CD4-positive, CD25-positive, alpha-beta regulatory T cell (primary cell): Measurements from ENCODE around the gene ELAC1. TPM values are rescaled to one million over a fixed set of nuclear protein-coding genes. Genes with fewer than 3 reads are reported as not detected.
"Not testable (repeated sequence)": the region's sequence is repeated elsewhere in the genome, so short reads cannot be mapped to it uniquely, and the experiment has no call there.

Source experiments
- ATAC-seq, 2 donors: fragments of 150-1000 bp; cut with Tn5 transposase; one replicate each; pipeline ENCODE4 v1.10.0; 2021; ENCODE audit warnings: low read depth in 2 of 2, moderate number of reproducible peaks in 2 of 2, moderate library complexity in 1 of 2
- DNase-seq, 3 donors: peaks; one replicate each; pipeline versions ENCODE4 v3.0.0 to v3.0.0-alpha.2; 2012 to 2022; ENCODE audit warnings: mixed read lengths in 1 of 3
- H3K27ac ChIP-seq: one replicate; pipeline ENCODE4 v1.7.0; 2013; ENCODE audit warnings: mild to moderate bottlenecking, low read length; ENCODE audit not compliant: insufficient read depth, poor library complexity, severe bottlenecking
- H3K27me3 ChIP-seq: one replicate; pipeline ENCODE4 v1.7.0; 2013; ENCODE audit warnings: low read length; ENCODE audit not compliant: control insufficient read depth, insufficient read depth
- H3K36me3 ChIP-seq: one replicate; pipeline ENCODE4 v1.7.0; 2013; ENCODE audit warnings: mild to moderate bottlenecking, low read length, moderate library complexity; ENCODE audit not compliant: control insufficient read depth, insufficient read depth
- H3K4me1 ChIP-seq: 2 replicates; pipeline ENCODE4 v1.7.0; 2013; ENCODE audit warnings: mild to moderate bottlenecking, low read length; ENCODE audit not compliant: insufficient read depth, control insufficient read depth, poor library complexity, severe bottlenecking
- H3K4me3 ChIP-seq: one replicate; pipeline ENCODE4 v1.7.0; 2013; ENCODE audit warnings: low read depth, mild to moderate bottlenecking, low read length, moderate library complexity
- H3K9me3 ChIP-seq, 2 experiments: 1 replicate in 1 of 2; 2 replicates in 1 of 2; pipeline ENCODE4 v1.7.0; 2013; ENCODE audit warnings: low read length in 2 of 2, mild to moderate bottlenecking in 1 of 2, moderate library complexity in 1 of 2; ENCODE audit not compliant: control insufficient read depth in 2 of 2
- H3K27ac Mint-ChIP-seq, 3 donors: one replicate each; pipeline ENCODE4 v1.8.0; 2020 to 2022; ENCODE audit warnings: mild to moderate bottlenecking in 3 of 3, mixed read lengths in 3 of 3, moderate library complexity in 2 of 3
- H3K27me3 Mint-ChIP-seq: one replicate; pipeline ENCODE4 v1.8.0; 2022; ENCODE audit warnings: mild to moderate bottlenecking, mixed read lengths
- H3K36me3 Mint-ChIP-seq: one replicate; pipeline ENCODE4 v1.8.0; 2020; ENCODE audit warnings: mixed read lengths
- H3K4me1 Mint-ChIP-seq, 4 donors: one replicate each; pipeline ENCODE4 v1.8.0; 2020 to 2022; ENCODE audit warnings: mixed read lengths in 4 of 4, mild to moderate bottlenecking in 1 of 4
- H3K4me3 Mint-ChIP-seq, 4 donors: one replicate each; pipeline ENCODE4 v1.8.0; 2020 to 2022; ENCODE audit warnings: mild to moderate bottlenecking in 4 of 4, mixed read lengths in 4 of 4, moderate library complexity in 3 of 4
- H3K9me3 Mint-ChIP-seq, 7 donors: one replicate each; pipeline ENCODE4 v1.8.0; 2020 to 2022; ENCODE audit warnings: mixed read lengths in 7 of 7, mild to moderate bottlenecking in 3 of 7, moderate library complexity in 2 of 7
- polyA plus RNA-seq, 4 donors: library from polyadenylated mRNA; unstranded; fragments of 300-500 nt; fragmentation: Illumina TruSeq; gene quantifications; one replicate each; pipeline ENCODE4 v1.2.3, GENCODE V29; 2021
- total RNA-seq: library from RNA; stranded (reverse); gene quantifications from one replicate; pipeline ENCODE4 v1.2.3, GENCODE V29; 2022

The ELAC1 gene
- total and polyA plus RNA-seq, 5 donors from 2014 or later, result 5.9 to 23.0 (median 18.6) TPM

DNA sequence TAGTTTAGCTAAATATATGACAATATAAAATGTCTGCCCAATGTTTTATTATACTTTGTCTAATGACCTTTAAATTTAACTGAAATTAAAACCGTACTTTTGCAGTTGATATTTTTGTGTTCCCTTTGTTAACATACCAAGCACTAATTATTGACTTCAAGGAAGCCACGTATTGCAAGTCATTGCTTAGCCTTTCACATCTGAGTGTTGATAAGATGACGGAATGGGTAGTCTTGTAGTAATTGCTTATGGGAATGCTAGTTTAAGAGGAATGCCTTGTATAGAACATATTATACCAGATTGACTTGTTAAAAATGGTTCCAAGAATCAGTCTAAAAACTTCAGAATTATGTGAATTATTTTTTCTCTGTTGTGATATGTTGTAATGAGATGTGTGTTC lies 14.0 kb upstream of the ELAC1 start:
- no peaks in the 10 kb centered on the region for H3K27me3 Mint-ChIP-seq
- Histone ChIP-seq H3K4me1 (no peaks in the 10 kb centered on the region), H3K27ac (no peak overlapping the region), H3K27me3 (no peaks in the 10 kb centered on the region), H3K4me3 (no peak overlapping the region), H3K9me3 (no peaks in the 10 kb centered on the region), H3K36me3 (no peaks in the 10 kb centered on the region)
- no peak overlapping the region for H3K4me3 Mint-ChIP-seq
- H3K4me1 Mint-ChIP-seq, result no peaks in the 10 kb centered on the region
- no peak overlapping the region for H3K27ac Mint-ChIP-seq
- no peaks in the 10 kb centered on the region for H3K36me3 Mint-ChIP-seq
- H3K9me3 Mint-ChIP-seq, result peaks cover 0 to 3% (median 0%) of the 10 kb centered on the region in 7 donors
- DNase-seq (no peak), ATAC-seq (no peak)

DNA sequence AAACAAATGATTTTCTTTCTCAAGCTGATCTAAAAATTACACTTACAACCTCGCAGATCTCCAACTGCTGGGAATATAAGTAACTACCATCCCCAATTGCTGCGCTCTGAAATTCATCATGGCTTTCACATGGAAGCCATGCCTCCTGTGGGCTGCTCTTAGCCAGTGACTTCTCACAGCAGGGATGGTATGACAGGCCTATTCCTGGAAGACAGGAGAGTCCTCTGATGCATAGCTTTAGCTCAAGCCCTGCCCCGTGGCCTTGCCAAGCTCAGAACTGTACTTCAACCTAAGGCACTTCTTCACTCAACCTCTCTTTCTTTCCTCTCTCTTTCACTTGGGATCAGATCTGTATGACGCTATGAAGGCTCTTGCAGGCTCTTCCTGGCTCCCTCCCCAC lies 12.6 kb upstream of the ELAC1 start:
- no peak for ATAC-seq
- Mint-ChIP-seq H3K4me3 (no peak overlapping the region), H3K27ac (peak overlapping the region in 1 of 3 donors; percentile 43)

DNA sequence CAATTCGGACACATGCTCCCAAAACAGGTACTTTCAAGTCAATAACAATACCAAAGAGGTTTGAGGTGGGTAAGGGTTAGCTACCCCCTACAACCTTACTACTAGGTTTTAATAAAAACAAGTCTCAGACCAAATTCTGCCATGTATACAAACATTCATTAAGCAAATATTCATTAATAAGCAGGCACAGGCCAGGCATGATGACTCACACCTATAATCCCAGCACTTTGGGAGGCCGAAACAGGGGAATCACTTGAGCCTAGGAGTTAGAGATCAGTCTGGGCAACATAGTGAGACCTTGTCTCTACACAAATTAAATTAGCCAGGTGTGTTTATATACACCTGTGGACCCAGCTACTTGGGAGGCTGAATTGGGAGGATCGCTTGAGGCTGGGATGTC lies 11.7 kb upstream of the ELAC1 start:
- no peak for ATAC-seq
- Histone ChIP-seq H3K27me3 (peaks cover 4% of the 10 kb centered on the region), H3K9me3 (peaks cover 5% of the 10 kb centered on the region in 2 experiments), H3K4me3 (no peak overlapping the region), H3K36me3 (no peaks in the 10 kb centered on the region), H3K27ac (no peak overlapping the region), H3K4me1 (no peaks in the 10 kb centered on the region)
- Mint-ChIP-seq H3K4me1 (no peaks in the 10 kb centered on the region), H3K27ac (no peak overlapping the region), H3K36me3 (peaks cover 3% of the 10 kb centered on the region), H3K9me3 (peaks cover 0 to 9% (median 5%) of the 10 kb centered on the region in 7 donors), H3K27me3 (no peaks in the 10 kb centered on the region), H3K4me3 (no peak overlapping the region)
- no peak for DNase-seq

More for the DNA sequence above, 12.6 kb upstream of the ELAC1 start:
- DNase-seq, result no peak
- H3K27me3 ChIP-seq, result no peaks in the 10 kb centered on the region
- H3K9me3 ChIP-seq, result no peaks in the 10 kb centered on the region
- no peaks in the 10 kb centered on the region for H3K27me3 Mint-ChIP-seq
- no peaks in the 10 kb centered on the region for H3K4me1 Mint-ChIP-seq
- H3K36me3 ChIP-seq, result no peaks in the 10 kb centered on the region
- no peak overlapping the region for H3K4me3 ChIP-seq
- no peaks in the 10 kb centered on the region for H3K36me3 Mint-ChIP-seq
- H3K9me3 Mint-ChIP-seq, result peaks cover 0 to 4% (median 0%) of the 10 kb centered on the region in 7 donors
- H3K4me1 ChIP-seq, result no peaks in the 10 kb centered on the region
- H3K27ac ChIP-seq, result no peak overlapping the region

DNA sequence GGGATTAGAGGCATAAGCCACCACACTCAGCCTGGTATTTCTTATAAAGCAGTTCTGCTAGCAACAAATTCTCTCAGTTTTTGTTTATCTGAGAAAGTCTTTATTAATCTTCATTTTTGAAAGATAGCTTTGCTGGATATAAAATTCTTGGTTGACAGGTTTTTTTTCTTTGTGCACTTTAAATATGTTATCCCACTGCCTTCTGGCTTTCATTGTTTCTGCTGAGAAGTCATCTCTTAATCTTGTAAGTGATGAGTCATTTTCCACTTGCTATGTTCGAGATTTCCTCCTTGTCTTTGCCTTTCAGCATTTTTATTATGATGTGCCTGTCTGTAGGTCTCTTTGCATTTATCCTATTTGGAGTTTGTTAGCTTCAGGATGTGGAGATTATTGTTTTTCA lies 5.9 kb upstream of the ELAC1 start:
- ATAC-seq (no peak), DNase-seq (no peak)
- Histone ChIP-seq H3K4me1 (no peaks in the 10 kb centered on the region), H3K4me3 (no peak overlapping the region), H3K27ac (no peak overlapping the region), H3K36me3 (no peaks in the 10 kb centered on the region), H3K27me3 (peaks cover 4% of the 10 kb centered on the region), H3K9me3 (peaks cover 22 to 33% of the 10 kb centered on the region in 2 experiments)
- no peak overlapping the region for H3K27ac Mint-ChIP-seq
- no peak overlapping the region for H3K4me3 Mint-ChIP-seq
- H3K4me1 Mint-ChIP-seq, result peaks cover 0 to 5% (median 0%) of the 10 kb centered on the region in 4 donors
- H3K27me3 Mint-ChIP-seq, result peaks cover 12% of the 10 kb centered on the region
- H3K9me3 Mint-ChIP-seq, result peaks cover 1 to 30% (median 17%) of the 10 kb centered on the region in 7 donors
- peaks cover 11% of the 10 kb centered on the region for H3K36me3 Mint-ChIP-seq

DNA sequence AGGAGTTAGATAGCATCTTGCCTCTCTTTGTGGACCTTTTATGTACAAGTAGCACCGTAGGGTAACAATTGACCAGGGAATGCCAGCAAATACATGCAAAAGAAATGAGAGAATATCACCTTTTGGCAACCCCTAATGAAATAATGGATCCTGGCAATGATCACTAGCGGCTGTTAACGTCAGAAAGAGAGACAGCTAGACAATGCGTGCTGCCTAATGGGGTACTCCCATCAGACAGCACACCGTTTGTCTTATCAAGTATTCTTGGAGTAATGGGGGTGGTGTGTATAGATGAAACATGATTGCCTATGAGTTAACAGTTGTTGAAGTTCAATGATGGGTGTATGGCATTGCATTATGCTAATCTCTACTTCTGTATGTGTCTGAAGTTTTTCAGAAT lies 1.6 kb downstream of the ELAC1 start:
- ATAC-seq (no peak), DNase-seq (no peak)
- Histone ChIP-seq H3K9me3 (no peaks in the 10 kb centered on the region), H3K4me1 (peaks cover 17% of the 10 kb centered on the region), H3K27ac (no peak overlapping the region), H3K4me3 (peak overlapping the region; percentile 83), H3K27me3 (no peaks in the 10 kb centered on the region), H3K36me3 (peaks cover 1% of the 10 kb centered on the region)
- peaks cover 16 to 38% (median 20%) of the 10 kb centered on the region in 4 donors for H3K4me1 Mint-ChIP-seq
- no peaks in the 10 kb centered on the region for H3K27me3 Mint-ChIP-seq
- peak overlapping the region; percentile 87 to 99 (median 96) for H3K4me3 Mint-ChIP-seq
- H3K9me3 Mint-ChIP-seq, result no peaks in the 10 kb centered on the region
- peak overlapping the region; percentile 15 to 96 (median 39) for H3K27ac Mint-ChIP-seq
- peaks cover under 1% of the 10 kb centered on the region for H3K36me3 Mint-ChIP-seq

DNA sequence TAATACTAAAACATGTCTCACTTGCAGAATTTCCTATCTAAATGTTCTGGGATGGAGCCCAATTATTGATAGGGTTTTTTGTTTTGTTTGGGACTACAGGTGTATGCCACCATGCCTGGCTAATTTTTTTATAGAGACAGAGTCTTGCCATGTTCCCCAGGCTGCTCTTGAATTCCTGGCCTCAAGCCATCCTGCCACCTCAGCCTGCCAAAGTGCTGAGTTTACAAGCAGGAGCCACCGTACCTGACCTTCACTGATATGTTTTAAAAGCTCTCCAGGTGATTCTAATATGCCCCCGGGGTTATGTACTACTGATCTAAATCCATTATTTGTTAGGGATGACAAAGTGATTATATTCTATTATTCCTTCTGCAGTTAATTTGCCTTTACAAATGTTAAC lies 2.2 kb downstream of the ELAC1 start:
- Histone ChIP-seq H3K27ac (no peak overlapping the region), H3K4me1 (peaks cover 17% of the 10 kb centered on the region), H3K4me3 (no peak overlapping the region), H3K27me3 (no peaks in the 10 kb centered on the region), H3K9me3 (no peaks in the 10 kb centered on the region), H3K36me3 (peaks cover 7% of the 10 kb centered on the region)
- DNase-seq (no peak), ATAC-seq (no peak)
- Mint-ChIP-seq H3K9me3 (no peaks in the 10 kb centered on the region), H3K36me3 (peaks cover 6% of the 10 kb centered on the region), H3K27ac (no peak overlapping the region), H3K4me1 (peaks cover 16 to 38% (median 22%) of the 10 kb centered on the region in 4 donors), H3K27me3 (no peaks in the 10 kb centered on the region), H3K4me3 (peak overlapping the region in 3 of 4 donors; percentile 28 to 54 (median 29))

DNA sequence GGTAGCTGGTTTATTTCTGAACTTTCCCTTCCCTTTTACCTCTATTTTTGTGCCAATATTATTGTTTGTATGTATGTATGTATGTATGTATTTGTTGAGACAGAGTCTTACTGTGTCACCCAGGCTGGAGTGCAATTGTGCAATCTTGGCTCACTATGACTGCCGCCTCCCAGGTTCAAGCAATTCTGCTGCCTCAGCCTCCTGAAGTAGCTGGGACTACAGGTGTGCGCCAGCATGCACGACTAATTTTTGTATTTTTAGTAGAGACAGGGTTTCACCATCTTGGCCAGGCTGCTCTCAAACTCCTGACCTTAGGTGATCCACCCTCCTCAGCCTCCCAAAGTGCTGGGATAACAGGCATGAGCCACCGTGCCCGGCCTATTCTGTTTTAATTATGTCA lies 4.6 kb downstream of the ELAC1 start:
- H3K4me3 ChIP-seq, H3K27me3 Mint-ChIP-seq, H3K9me3 Mint-ChIP-seq, DNase-seq, H3K4me3 Mint-ChIP-seq, H3K27ac ChIP-seq, ATAC-seq, H3K9me3 ChIP-seq, H3K27me3 ChIP-seq: not testable (repeated sequence)
- peaks cover 29% of the 10 kb centered on the region for H3K36me3 ChIP-seq
- H3K4me1 ChIP-seq, result peaks cover 15% of the 10 kb centered on the region
- Mint-ChIP-seq H3K27ac (peak overlapping the region in 1 of 3 donors; percentile 47), H3K36me3 (peaks cover 28% of the 10 kb centered on the region), H3K4me1 (peaks cover 26 to 37% (median 29%) of the 10 kb centered on the region in 4 donors)

DNA sequence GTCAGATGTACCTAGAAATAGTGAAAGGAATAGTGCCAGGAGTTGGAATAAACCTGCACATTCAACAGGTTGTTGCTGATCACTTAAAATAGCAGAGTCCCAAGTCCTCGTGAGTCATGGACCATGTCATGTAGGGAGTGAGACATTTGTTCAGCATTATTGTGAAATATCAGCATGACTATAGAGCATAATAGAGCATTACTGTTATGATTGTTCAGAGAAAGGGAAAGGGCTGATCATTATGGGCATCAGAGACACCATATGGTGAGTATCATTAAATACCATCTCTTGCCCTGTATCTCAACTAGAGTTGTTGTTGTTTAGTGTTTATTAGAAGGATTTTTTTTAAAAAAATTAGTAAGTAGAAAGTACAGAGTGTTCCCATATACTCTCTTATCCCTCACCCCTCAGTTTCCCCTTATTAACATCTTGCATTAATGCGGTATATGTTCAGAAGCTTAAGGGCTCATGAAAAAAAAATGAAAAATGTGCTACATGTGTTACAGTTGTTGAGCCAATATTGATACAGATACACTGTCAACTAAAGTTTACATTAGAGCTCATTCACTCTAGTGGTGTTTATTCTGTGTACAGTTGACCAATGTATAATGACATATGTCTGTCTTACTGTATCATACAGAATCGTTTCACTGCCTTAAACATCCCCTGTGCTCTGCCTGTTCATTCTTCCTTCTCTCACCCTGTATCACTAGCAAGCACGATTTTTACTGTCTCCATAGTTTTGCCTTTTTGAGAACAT lies 5.7 kb downstream of the ELAC1 start:
- no peak for ATAC-seq
- no peaks in the 10 kb centered on the region for H3K27me3 Mint-ChIP-seq

More for the DNA sequence above, 5.7 kb downstream of the ELAC1 start:
- H3K4me3 ChIP-seq, result no peak overlapping the region
- H3K9me3 Mint-ChIP-seq, result peaks cover 0 to 11% (median 4%) of the 10 kb centered on the region in 7 donors
- no peak overlapping the region for H3K4me3 Mint-ChIP-seq
- H3K4me1 Mint-ChIP-seq, result peaks cover 24 to 34% (median 31%) of the 10 kb centered on the region in 4 donors
- peak overlapping the region in 1 of 3 donors; percentile 13 for H3K27ac Mint-ChIP-seq
- DNase-seq, result peak in 1 of 3 donors; percentile 16
- peaks cover 40% of the 10 kb centered on the region for H3K36me3 Mint-ChIP-seq
- no peaks in the 10 kb centered on the region for H3K27me3 ChIP-seq
- H3K36me3 ChIP-seq, result peaks cover 39% of the 10 kb centered on the region
- peaks cover 0 to 13% of the 10 kb centered on the region in 2 experiments for H3K9me3 ChIP-seq
- peaks cover 9% of the 10 kb centered on the region for H3K4me1 ChIP-seq
- no peak overlapping the region for H3K27ac ChIP-seq
